ENCODE data around the gene RERE. TPM values are rescaled to one million over a fixed set of nuclear protein-coding genes. Genes with fewer than 3 reads are reported as not detected.

The RERE gene
- total RNA-seq, 2 experiments from 2014 or later, result 73.1 to 211 TPM

- no peak for DNase-seq (ENCODE audit: low spot score)
- BruUV-seq (replicated peaks), result no TSS peak
- no peaks in the 10 kb centered on the region for H3K79me2 ChIP-seq (ENCODE audit: insufficient read depth, low read depth, low read length)
- H3K27ac ChIP-seq (ENCODE audit: low read depth, low read length, poor library complexity, severe bottlenecking), result no peak overlapping the region
- H3K36me3 ChIP-seq (ENCODE audit: insufficient read depth, low read length), result peaks cover 3% of the 10 kb centered on the region; the same call in 1 of the 2 replicates
- H3K9me2 ChIP-seq (ENCODE audit: insufficient read depth, low read length), result no peaks in the 10 kb centered on the region
- ChIA-PET CTCF (ENCODE audit: unreplicated experiment) (no interaction called here), POLR2A (interaction anchor here (0.9 kb wide), 1 partner anchor 19 kb away, joined by 3 read pairs; no protein-coding TSS in a partner anchor)
- H4K20me1 ChIP-seq (ENCODE audit: insufficient read depth, low read length), result no peaks in the 10 kb centered on the region
- TF ChIP-seq, protein P1, sequence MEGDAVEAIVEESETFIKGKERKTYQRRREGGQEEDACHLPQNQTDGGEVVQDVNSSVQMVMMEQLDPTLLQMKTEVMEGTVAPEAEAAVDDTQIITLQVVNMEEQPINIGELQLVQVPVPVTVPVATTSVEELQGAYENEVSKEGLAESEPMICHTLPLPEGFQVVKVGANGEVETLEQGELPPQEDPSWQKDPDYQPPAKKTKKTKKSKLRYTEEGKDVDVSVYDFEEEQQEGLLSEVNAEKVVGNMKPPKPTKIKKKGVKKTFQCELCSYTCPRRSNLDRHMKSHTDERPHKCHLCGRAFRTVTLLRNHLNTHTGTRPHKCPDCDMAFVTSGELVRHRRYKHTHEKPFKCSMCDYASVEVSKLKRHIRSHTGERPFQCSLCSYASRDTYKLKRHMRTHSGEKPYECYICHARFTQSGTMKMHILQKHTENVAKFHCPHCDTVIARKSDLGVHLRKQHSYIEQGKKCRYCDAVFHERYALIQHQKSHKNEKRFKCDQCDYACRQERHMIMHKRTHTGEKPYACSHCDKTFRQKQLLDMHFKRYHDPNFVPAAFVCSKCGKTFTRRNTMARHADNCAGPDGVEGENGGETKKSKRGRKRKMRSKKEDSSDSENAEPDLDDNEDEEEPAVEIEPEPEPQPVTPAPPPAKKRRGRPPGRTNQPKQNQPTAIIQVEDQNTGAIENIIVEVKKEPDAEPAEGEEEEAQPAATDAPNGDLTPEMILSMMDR (conservative IDR thresholded peaks at IDR 0.05; ENCODE audit: low read length), result no peak
- no peak for TF ChIP-seq EZH2phosphoT487 (IDR thresholded peaks at IDR 0.05; ENCODE audit: borderline replicate concordance, low read depth, low read length)
- peaks cover 18% of the 10 kb centered on the region for H3K4me1 ChIP-seq (ENCODE audit: insufficient read depth, low read length, poor library complexity, severe bottlenecking)
- H3K9me3 ChIP-seq (ENCODE audit: low read length), result no peaks in the 10 kb centered on the region
- no peak overlapping the region for H3K4me3 ChIP-seq (ENCODE audit: low read depth, low read length, poor library complexity, severe bottlenecking)
- no peak overlapping the region for H2AFZ ChIP-seq (ENCODE audit: low read length)
- intact Hi-C loops (cut with micrococcal nuclease; ENCODE audit: unreplicated experiment), result no loop called here
- no peak overlapping the region for H3K4me2 ChIP-seq (ENCODE audit: low read length)
Observed at GRCh38 chr1:8602471-8603219, 214.8 kb downstream of the RERE start.

- Histone ChIP-seq H2AFZ (ENCODE audit: low read length) (no peak overlapping the region), H3K4me3 (ENCODE audit: low read depth, low read length, poor library complexity, severe bottlenecking) (no peak overlapping the region), H4K20me1 (ENCODE audit: insufficient read depth, low read length) (no peaks in the 10 kb centered on the region), H3K36me3 (ENCODE audit: insufficient read depth, low read length) (peaks cover 3% of the 10 kb centered on the region; the same call in 1 of the 2 replicates), H3K27ac (ENCODE audit: low read depth, low read length, poor library complexity, severe bottlenecking) (no peak overlapping the region), H3K9me3 (ENCODE audit: low read length) (no peaks in the 10 kb centered on the region), H3K9me2 (ENCODE audit: insufficient read depth, low read length) (no peaks in the 10 kb centered on the region), H3K4me2 (ENCODE audit: low read length) (no peak overlapping the region), H3K4me1 (ENCODE audit: insufficient read depth, low read length, poor library complexity, severe bottlenecking) (peaks cover 18% of the 10 kb centered on the region), H3K79me2 (ENCODE audit: insufficient read depth, low read depth, low read length) (no peaks in the 10 kb centered on the region)
- DNase-seq (ENCODE audit: low spot score), result no peak
- ChIA-PET POLR2A (interaction anchor here (0.7 kb wide), 1 partner anchor 46 kb away, joined by 3 read pairs; no protein-coding TSS in a partner anchor), CTCF (ENCODE audit: unreplicated experiment) (no interaction called here)
- intact Hi-C loops (cut with micrococcal nuclease; ENCODE audit: unreplicated experiment), result no loop called here
- BruUV-seq (replicated peaks), result no TSS peak
- TF ChIP-seq EZH2phosphoT487 (IDR thresholded peaks at IDR 0.05; ENCODE audit: borderline replicate concordance, low read depth, low read length), result no peak
- TF ChIP-seq, protein P1 (conservative IDR thresholded peaks at IDR 0.05; ENCODE audit: low read length), result no peak
Observed at GRCh38 chr1:8600336-8600735, 217.1 kb downstream of the RERE start.

DNA sequence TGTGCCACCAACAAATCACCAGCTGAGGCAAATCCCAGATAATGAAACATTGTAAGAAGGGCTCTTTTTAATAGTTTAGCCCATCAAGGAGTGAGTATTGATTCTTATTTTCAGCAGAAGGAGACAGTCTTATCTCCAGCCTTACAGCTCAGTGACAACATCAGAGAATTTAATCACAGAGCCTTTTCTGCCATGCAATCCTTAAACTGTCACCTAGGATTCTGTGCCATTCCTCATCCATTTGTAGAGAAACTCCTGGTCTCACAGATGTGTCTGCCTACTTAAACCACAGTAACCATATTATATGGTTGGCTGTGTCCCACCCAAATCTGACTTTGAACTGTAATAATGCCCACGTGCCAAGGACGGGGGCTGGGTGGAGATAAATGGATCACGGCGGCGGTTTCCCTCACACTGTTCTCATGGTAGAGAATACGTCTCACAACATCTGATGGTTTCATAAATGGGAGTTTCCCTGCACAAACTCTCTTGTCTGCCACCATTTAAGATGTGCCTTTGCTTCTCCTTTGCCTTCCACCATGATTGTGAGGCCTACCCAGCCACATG lies 217.7 kb downstream of the RERE start:
- Histone ChIP-seq H2AFZ (ENCODE audit: low read length) (no peak overlapping the region), H3K4me1 (ENCODE audit: insufficient read depth, low read length, poor library complexity, severe bottlenecking) (peaks cover 18% of the 10 kb centered on the region), H4K20me1 (ENCODE audit: insufficient read depth, low read length) (no peaks in the 10 kb centered on the region), H3K4me2 (ENCODE audit: low read length) (no peak overlapping the region), H3K36me3 (ENCODE audit: insufficient read depth, low read length) (peaks cover 3% of the 10 kb centered on the region; the same call in 1 of the 2 replicates), H3K4me3 (ENCODE audit: low read depth, low read length, poor library complexity, severe bottlenecking) (no peak overlapping the region), H3K27ac (ENCODE audit: low read depth, low read length, poor library complexity, severe bottlenecking) (no peak overlapping the region), H3K9me3 (ENCODE audit: low read length) (no peaks in the 10 kb centered on the region), H3K9me2 (ENCODE audit: insufficient read depth, low read length) (no peaks in the 10 kb centered on the region), H3K79me2 (ENCODE audit: insufficient read depth, low read depth, low read length) (no peaks in the 10 kb centered on the region)
- no peak for TF ChIP-seq EZH2phosphoT487 (IDR thresholded peaks at IDR 0.05; ENCODE audit: borderline replicate concordance, low read depth, low read length)
- TF ChIP-seq, protein P1 (conservative IDR thresholded peaks at IDR 0.05; ENCODE audit: low read length), result no peak
- POLR2A ChIA-PET, result no interaction called here
- CTCF ChIA-PET (ENCODE audit: unreplicated experiment), result no interaction called here
- intact Hi-C loops (cut with micrococcal nuclease; ENCODE audit: unreplicated experiment), result no loop called here
- DNase-seq (ENCODE audit: low spot score), result no peak
- BruUV-seq (replicated peaks), result no TSS peak

Data from OCI-LY7 (cell line).